Left lung (tissue), 10 donors: Measurements from ENCODE around the gene ATAD2B. TPM values are rescaled to one million over a fixed set of nuclear protein-coding genes. Genes with fewer than 3 reads are reported as not detected.
A peak's percentile ranks its signal among the peaks of the same experiment; 100 is the strongest.

Experiments
- ATAC-seq: fragments of 200-7000 bp; cut with Tn5 transposase; one replicate; pipeline ENCODE4 v1.9.1; 2020; ENCODE audit warnings: moderate library complexity
- DNase-seq, 4 donors: peaks; one replicate each; pipeline ENCODE4 v3.0.0-alpha.2; 2013 to 2020
- H3K27ac ChIP-seq, 2 donors: fragments of 200-600 bp; sonication (generic) in 1 of 2; one replicate each; pipeline versions ENCODE4 v1.5.0 to v1.8.0; 2020 to 2021
- H3K27me3 ChIP-seq, 2 donors: fragments of 200-600 bp; sonication (generic) in 1 of 2; one replicate each; pipeline versions ENCODE4 v1.5.0 to v1.8.0; 2020 to 2021
- H3K36me3 ChIP-seq, 2 donors: fragments of 200-600 bp; sonication (generic) in 1 of 2; one replicate each; pipeline versions ENCODE4 v1.5.0 to v1.8.0; 2020 to 2021
- H3K4me1 ChIP-seq, 2 donors: fragments of 200-600 bp; one replicate each; pipeline ENCODE4 v1.8.0; 2021
- H3K4me3 ChIP-seq, 2 donors: fragments of 200-600 bp; sonication (generic) in 1 of 2; one replicate each; pipeline versions ENCODE4 v1.5.0 to v1.8.0; 2020 to 2021; ENCODE audit warnings: mild to moderate bottlenecking in 1 of 2
- H3K9me3 ChIP-seq, 2 donors: fragments of 200-600 bp; sonication (generic) in 1 of 2; one replicate each; pipeline versions ENCODE4 v1.5.0 to v1.8.0; 2020 to 2021
- intact Hi-C, 2 donors: fragments of 100-400 bp; cut with DNase I; formaldehyde crosslinking; loops; one replicate each; pipeline versions ENCODE4 v1.11.2 to v1.14.2; 2022
- polyA plus RNA-seq, 6 donors: library from polyadenylated mRNA; unstranded; fragments of 120-200 nt; gene quantifications; one replicate each; pipeline ENCODE4 v1.2.1, GENCODE V29; 2013; ENCODE audit not compliant: insufficient read length in 6 of 6
- total RNA-seq, 2 donors: library from RNA; stranded (reverse); fragmentation: NEBNext Ultra II Directional; extraction: Animal tissue kit (Norgen Biotek cat#: 25700); gene quantifications; one replicate each; pipeline ENCODE4 v1.2.1, GENCODE V29; 2021
- TF ChIP-seq, protein P1 (sequence below), 2 donors: fragments of 200-600 bp; sonication (generic) in 1 of 2; IDR thresholded peaks; one replicate each; pipeline versions ENCODE4 v1.5.0 to v1.8.0; 2021; ENCODE audit warnings: antibody characterized with exemption in 2 of 2
- donor health status: DM: no; HTN: yes; CAD: no.
- donor health status: DM: no; HTN: no; CAD: no.

ATAD2B gene
- total and polyA plus RNA-seq, 8 donors = 20.1 to 27.4 (median 24.6) TPM

DNA sequence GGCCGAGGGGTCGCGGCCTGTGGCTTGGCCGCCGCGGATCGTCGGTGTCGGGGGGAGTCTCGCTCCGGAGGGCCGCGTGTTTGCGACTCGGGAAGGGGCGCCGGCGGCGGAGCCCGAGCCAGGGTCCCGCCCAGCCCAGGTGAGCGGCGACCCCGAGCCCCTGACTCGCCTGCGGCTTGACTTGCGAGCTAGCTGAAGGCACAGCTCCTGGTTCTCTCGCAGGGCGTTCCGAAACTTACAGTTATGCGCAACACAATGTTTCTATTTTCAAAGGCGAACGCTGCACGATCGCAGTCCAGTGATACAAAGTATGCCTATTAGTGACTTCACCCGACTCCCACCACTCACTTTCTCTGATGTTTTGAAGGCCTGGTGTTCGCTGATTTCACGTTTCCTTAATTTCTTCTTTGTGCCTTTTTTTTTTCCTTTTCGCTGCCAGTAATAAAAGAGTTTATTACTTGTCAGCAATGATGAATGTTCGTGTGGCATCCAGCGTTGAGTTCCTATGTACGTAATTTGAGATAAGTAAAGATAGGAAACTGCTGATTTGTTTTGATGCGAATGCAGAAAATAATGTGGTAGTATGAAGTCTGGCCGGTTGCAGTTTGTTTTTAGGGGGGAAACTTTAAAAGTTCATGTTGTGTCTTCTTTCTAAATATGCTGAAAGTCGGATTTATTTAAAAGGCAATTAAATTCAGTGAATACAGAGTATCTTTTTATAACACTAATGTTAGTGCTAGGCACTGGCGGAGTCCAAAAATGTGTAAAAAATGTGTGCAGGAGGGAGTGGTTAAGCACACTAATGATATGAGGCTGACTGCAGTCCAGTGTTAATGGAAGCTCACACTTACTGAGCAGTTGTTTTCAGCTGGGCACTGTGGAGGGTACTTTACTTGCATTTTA lies 14.0 kb upstream of the ATAD2B start:
- peak in 3 of 4 donors; percentile 44 to 57 (median 52) for DNase-seq
- Histone ChIP-seq H3K36me3 (no peaks in the 10 kb centered on the region), H3K4me3 (peak overlapping the region; percentile 66 to 71), H3K27me3 (no peaks in the 10 kb centered on the region), H3K9me3 (no peaks in the 10 kb centered on the region), H3K27ac (peak overlapping the region; percentile 87 to 91), H3K4me1 (peaks cover 0 to 29% of the 10 kb centered on the region in 2 donors)
- intact Hi-C loops = no loop called here
- ATAC-seq = peak; percentile 55
- TF ChIP-seq, protein P1, sequence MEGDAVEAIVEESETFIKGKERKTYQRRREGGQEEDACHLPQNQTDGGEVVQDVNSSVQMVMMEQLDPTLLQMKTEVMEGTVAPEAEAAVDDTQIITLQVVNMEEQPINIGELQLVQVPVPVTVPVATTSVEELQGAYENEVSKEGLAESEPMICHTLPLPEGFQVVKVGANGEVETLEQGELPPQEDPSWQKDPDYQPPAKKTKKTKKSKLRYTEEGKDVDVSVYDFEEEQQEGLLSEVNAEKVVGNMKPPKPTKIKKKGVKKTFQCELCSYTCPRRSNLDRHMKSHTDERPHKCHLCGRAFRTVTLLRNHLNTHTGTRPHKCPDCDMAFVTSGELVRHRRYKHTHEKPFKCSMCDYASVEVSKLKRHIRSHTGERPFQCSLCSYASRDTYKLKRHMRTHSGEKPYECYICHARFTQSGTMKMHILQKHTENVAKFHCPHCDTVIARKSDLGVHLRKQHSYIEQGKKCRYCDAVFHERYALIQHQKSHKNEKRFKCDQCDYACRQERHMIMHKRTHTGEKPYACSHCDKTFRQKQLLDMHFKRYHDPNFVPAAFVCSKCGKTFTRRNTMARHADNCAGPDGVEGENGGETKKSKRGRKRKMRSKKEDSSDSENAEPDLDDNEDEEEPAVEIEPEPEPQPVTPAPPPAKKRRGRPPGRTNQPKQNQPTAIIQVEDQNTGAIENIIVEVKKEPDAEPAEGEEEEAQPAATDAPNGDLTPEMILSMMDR (IDR thresholded peaks at IDR 0.05) = no peak

DNA sequence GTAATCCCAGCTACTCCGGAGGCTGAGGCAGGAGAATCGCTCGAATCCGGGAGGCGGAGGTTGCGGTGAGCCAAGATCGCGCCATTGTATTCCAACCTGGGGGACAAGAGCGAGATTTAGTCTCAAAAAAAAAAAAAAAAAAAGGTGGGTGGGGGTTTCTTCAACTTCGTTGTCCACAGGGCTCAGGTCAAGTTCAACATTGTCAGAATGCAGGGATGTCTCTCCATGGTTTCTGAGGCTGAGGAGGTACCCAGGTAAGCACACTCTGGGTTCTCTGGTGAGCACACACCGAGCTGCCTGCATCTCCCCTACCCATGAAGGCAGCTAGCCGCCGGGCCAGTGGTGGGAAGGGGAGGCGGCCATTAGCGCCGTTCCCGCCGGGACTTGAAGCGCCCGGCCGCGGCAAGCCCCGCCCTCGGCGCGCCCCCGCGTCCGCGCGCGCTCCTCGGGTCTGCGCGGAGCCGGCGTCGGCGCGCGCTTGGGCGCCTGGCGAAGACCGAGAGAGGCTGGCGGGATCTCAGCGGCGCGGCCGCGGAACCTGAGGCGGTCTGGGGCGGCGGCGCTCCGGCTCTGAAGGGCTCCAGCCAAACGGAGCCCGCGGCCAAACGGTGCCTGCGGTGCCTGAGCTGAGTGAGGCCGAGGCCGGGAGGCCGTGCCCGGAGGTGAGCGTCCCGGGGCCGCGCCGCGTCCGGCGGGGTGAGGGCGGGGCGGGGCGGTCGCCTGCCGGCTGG lies 13.2 kb upstream of the ATAD2B start, which contains the start of gene UBXN2A:
Gene UBXN2A (plus strand): TSS at position 477 of the 731 bp plus-strand sequence. CDS start 17,852 bp downstream, outside the sequence.
- Histone ChIP-seq H3K36me3 (no peaks in the 10 kb centered on the region), H3K4me3 (peak within 1 kb of the TSS; percentile 66 to 71), H3K27ac (peak within 1 kb of the TSS; percentile 87 to 91), H3K4me1 (peaks cover 0 to 29% of the 10 kb centered on the region in 2 donors), H3K27me3 (no peaks in the 10 kb centered on the region), H3K9me3 (no peaks in the 10 kb centered on the region)
- intact Hi-C loops = no loop called here
- DNase-seq (peak; percentile 75 to 95 (median 91)), ATAC-seq (peak; percentile 96)
- TF ChIP-seq, protein P1 (IDR thresholded peaks at IDR 0.05) = no peak

DNA sequence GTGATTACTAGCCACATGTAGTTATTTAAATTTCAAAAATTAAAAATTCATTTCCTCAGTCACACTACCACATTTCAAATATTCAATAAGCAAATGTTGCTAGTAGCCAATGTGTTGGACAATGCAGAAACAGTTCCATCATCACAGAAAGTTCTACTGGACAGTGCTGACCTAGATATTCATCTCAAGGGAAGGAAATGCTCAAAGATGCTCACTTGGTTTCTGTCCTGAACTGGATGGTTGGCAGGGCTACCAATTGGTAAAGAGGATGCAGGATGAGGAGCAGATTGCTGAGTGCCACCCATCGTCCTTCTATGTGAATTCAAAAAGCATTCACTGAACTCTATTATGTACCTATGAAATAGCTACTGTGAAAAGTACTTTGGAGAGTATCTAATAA lies 7.3 kb upstream of the ATAD2B start:
- TF ChIP-seq, protein P1 (IDR thresholded peaks at IDR 0.05) = no peak
- Histone ChIP-seq H3K36me3 (no peaks in the 10 kb centered on the region), H3K27ac (no peak overlapping the region), H3K4me3 (no peak overlapping the region), H3K9me3 (no peaks in the 10 kb centered on the region), H3K27me3 (no peaks in the 10 kb centered on the region), H3K4me1 (peaks cover 0 to 7% of the 10 kb centered on the region in 2 donors)
- ATAC-seq = no peak
- no peak for DNase-seq
- intact Hi-C loops = no loop called here

DNA sequence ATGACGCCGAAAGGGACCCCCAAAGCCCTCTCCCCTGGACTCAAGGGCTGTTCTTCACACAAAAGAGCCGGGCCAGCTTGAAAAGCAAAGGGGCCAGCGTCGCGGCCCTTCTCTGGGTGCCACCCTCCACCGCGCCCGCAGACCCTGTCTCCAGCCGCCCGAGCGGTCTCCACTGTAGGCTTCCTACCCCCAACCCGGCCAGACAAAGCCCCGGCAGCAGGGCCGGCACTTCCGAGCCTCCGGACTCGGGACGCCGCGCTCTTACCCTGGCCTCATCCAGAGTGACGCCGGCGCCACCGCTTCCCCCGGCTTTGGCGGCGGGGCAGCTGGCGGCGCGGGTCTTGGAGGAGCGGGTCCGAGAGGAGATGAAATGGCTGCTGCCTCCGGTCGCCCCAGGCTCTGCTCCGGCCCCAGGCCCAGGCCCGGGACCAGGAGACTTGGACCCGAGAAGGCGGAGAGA lies 603 bp downstream of the ATAD2B start:
- peaks cover 7 to 59% of the 10 kb centered on the region in 2 donors for H3K4me1 ChIP-seq
- no peaks in the 10 kb centered on the region for H3K9me3 ChIP-seq
- no peaks in the 10 kb centered on the region for H3K36me3 ChIP-seq
- H3K27me3 ChIP-seq = no peaks in the 10 kb centered on the region
- TF ChIP-seq, protein P1 (IDR thresholded peaks at IDR 0.05) = no peak
- intact Hi-C loops = no loop called here
- ATAC-seq (peak; percentile 58), DNase-seq (peak in 2 of 4 donors; percentile 64 to 91)
- H3K4me3 ChIP-seq = peak overlapping the region; percentile 88 to 91
- peak overlapping the region; percentile 99 to 100 for H3K27ac ChIP-seq
